ENCODE measurements around the gene PLIN5. TPM values are rescaled to one million over a fixed set of nuclear protein-coding genes. Genes with fewer than 3 reads are reported as not detected.

Gene PLIN5
- polyA plus RNA-seq, 1 donor (not counting 4 experiments of a cell fraction or from before 2014, with no cell fraction given), result not detected

- dilution Hi-C loops (cut with MboI; ENCODE audit: extremely low pct_ligation_motif_present, low sequenced_read_pairs), result no loop called here
- no peak for DNase-seq (ENCODE audit: low read depth, low spot score)
- no peaks in the 10 kb centered on the region for H3K36me3 ChIP-seq (ENCODE audit: control insufficient read depth in 2 of 2, extremely low read depth in 1 of 2, insufficient read depth in 2 of 2, low read length in 2 of 2)
- FAIRE-seq, result no peak
- no peak overlapping the region for H3K4me3 ChIP-seq (ENCODE audit: control insufficient read depth in 2 of 3, extremely low read depth in 1 of 3, insufficient read depth in 2 of 3, low read depth in 1 of 3, low read length in 3 of 3)
- TF ChIP-seq EZH2 (IDR thresholded peaks at IDR 0.05; ENCODE audit: low read length) (no peak), CTCF (optimal IDR thresholded peaks at IDR 0.05 in 1 of 3, IDR thresholded peaks at IDR 0.05 in 1 of 3, conservative IDR thresholded peaks at IDR 0.05 in 1 of 3; ENCODE audit: extremely low read depth in 1 of 3, insufficient read depth in 2 of 3, low read length in 3 of 3) (no peak)
- H3K4me1 ChIP-seq (ENCODE audit: control insufficient read depth, extremely low read depth, insufficient read depth, low read length), result no peaks in the 10 kb centered on the region
- no peaks in the 10 kb centered on the region for H3K27me3 ChIP-seq (ENCODE audit: control insufficient read depth, extremely low read depth, insufficient read depth, low read length)
- H3K27ac ChIP-seq (ENCODE audit: control insufficient read depth, insufficient read depth, low read length), result no peak overlapping the region
- H3K9ac ChIP-seq (ENCODE audit: control insufficient read depth, extremely low read depth, insufficient read depth, low read length), result no peak overlapping the region
- no peaks in the 10 kb centered on the region for H4K20me1 ChIP-seq (ENCODE audit: control insufficient read depth, extremely low read depth, insufficient read depth, low read length)
- H3K9me3 ChIP-seq (ENCODE audit: control insufficient read depth, low read depth, low read length), result no peaks in the 10 kb centered on the region
- no peak overlapping the region for H2AFZ ChIP-seq (ENCODE audit: control insufficient read depth, low read length)
- H3K4me2 ChIP-seq (ENCODE audit: control insufficient read depth, extremely low read depth, insufficient read depth, low read depth, low read length), result no peak overlapping the region
- no peaks in the 10 kb centered on the region for H3K79me2 ChIP-seq (ENCODE audit: control insufficient read depth, insufficient read depth, low read length)
- H3K9me1 ChIP-seq (ENCODE audit: control insufficient read depth, extremely low read depth, insufficient read depth, low read length), result no peaks in the 10 kb centered on the region
Measured at GRCh38 chr19:4552525-4552819, 17.4 kb upstream of the PLIN5 start.

DNA sequence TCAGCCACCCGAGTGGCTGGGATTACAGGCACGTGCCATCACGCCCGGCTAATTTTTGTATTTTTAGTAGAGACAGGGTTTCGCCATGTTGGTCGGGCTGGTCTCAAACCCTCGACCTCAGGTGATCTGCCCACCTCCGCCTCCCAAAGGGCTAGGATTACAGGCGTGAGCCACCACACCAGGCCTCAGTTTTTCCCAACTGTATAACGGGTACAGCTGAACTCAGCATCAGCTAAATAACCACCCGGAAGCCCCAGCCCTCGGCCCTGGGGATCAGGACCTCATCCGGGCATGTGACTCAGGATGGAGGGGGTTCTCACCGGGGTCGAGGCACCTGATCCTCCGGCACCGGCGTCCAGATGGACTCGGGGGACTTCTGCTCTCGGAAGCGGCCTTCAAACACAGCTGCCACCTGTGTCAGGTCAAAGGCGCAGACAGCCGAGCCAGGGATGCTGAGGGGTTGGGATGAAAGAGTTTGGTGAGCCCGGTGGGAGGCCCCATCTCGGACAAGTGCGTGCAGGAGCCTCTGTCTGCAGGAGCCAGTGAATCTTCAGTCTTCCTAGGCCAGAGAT lies 15.5 kb upstream of the PLIN5 start:
- TF ChIP-seq CTCF (optimal IDR thresholded peaks at IDR 0.05 in 1 of 3, IDR thresholded peaks at IDR 0.05 in 1 of 3, conservative IDR thresholded peaks at IDR 0.05 in 1 of 3; ENCODE audit: extremely low read depth in 1 of 3, insufficient read depth in 2 of 3, low read length in 3 of 3) (no peak), EZH2 (IDR thresholded peaks at IDR 0.05; ENCODE audit: low read length) (no peak)
- no peak for DNase-seq (ENCODE audit: low read depth, low spot score)
- FAIRE-seq, result no peak

More for the DNA sequence above, 15.5 kb upstream of the PLIN5 start:
- no peaks in the 10 kb centered on the region for H3K36me3 ChIP-seq (ENCODE audit: control insufficient read depth in 2 of 2, extremely low read depth in 1 of 2, insufficient read depth in 2 of 2, low read length in 2 of 2)
- dilution Hi-C loops (cut with MboI; ENCODE audit: extremely low pct_ligation_motif_present, low sequenced_read_pairs), result no loop called here
- no peaks in the 10 kb centered on the region for H3K79me2 ChIP-seq (ENCODE audit: control insufficient read depth, insufficient read depth, low read length)
- H2AFZ ChIP-seq (ENCODE audit: control insufficient read depth, low read length), result no peak overlapping the region
- no peak overlapping the region for H3K9ac ChIP-seq (ENCODE audit: control insufficient read depth, extremely low read depth, insufficient read depth, low read length)
- H3K4me1 ChIP-seq (ENCODE audit: control insufficient read depth, extremely low read depth, insufficient read depth, low read length), result no peaks in the 10 kb centered on the region
- no peaks in the 10 kb centered on the region for H3K9me1 ChIP-seq (ENCODE audit: control insufficient read depth, extremely low read depth, insufficient read depth, low read length)
- no peaks in the 10 kb centered on the region for H3K9me3 ChIP-seq (ENCODE audit: control insufficient read depth, low read depth, low read length)
- no peaks in the 10 kb centered on the region for H4K20me1 ChIP-seq (ENCODE audit: control insufficient read depth, extremely low read depth, insufficient read depth, low read length)
- H3K4me2 ChIP-seq (ENCODE audit: control insufficient read depth, extremely low read depth, insufficient read depth, low read depth, low read length), result no peak overlapping the region
- no peaks in the 10 kb centered on the region for H3K27me3 ChIP-seq (ENCODE audit: control insufficient read depth, extremely low read depth, insufficient read depth, low read length)
- no peak overlapping the region for H3K27ac ChIP-seq (ENCODE audit: control insufficient read depth, insufficient read depth, low read length)
- H3K4me3 ChIP-seq (ENCODE audit: control insufficient read depth in 2 of 3, extremely low read depth in 1 of 3, insufficient read depth in 2 of 3, low read depth in 1 of 3, low read length in 3 of 3), result no peak overlapping the region

All from keratinocyte (primary cell).